Measurements from ENCODE around the gene RCBTB1.

RCBTB1 gene

GRCh38 chr13:49584771-49585182, 581 bp downstream of the RCBTB1 start:
- TF ChIP-seq, protein P1, sequence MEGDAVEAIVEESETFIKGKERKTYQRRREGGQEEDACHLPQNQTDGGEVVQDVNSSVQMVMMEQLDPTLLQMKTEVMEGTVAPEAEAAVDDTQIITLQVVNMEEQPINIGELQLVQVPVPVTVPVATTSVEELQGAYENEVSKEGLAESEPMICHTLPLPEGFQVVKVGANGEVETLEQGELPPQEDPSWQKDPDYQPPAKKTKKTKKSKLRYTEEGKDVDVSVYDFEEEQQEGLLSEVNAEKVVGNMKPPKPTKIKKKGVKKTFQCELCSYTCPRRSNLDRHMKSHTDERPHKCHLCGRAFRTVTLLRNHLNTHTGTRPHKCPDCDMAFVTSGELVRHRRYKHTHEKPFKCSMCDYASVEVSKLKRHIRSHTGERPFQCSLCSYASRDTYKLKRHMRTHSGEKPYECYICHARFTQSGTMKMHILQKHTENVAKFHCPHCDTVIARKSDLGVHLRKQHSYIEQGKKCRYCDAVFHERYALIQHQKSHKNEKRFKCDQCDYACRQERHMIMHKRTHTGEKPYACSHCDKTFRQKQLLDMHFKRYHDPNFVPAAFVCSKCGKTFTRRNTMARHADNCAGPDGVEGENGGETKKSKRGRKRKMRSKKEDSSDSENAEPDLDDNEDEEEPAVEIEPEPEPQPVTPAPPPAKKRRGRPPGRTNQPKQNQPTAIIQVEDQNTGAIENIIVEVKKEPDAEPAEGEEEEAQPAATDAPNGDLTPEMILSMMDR (IDR thresholded peaks at IDR 0.05; ENCODE audit: borderline replicate concordance, insufficient read depth, low read depth, low read length), result no peak
- H3K4me3 ChIP-seq (ENCODE audit: low read depth, low read length), result peak overlapping the region; percentile 99

- TF ChIP-seq, protein P1 (IDR thresholded peaks at IDR 0.05; ENCODE audit: borderline replicate concordance, insufficient read depth, low read depth, low read length), result no peak
Measured at GRCh38 chr13:49580980-49581680, 4.2 kb downstream of the RCBTB1 start.

GRCh38 chr13:49579501-49579900, 5.9 kb downstream of the RCBTB1 start:
- no peak overlapping the region for H3K4me3 ChIP-seq (ENCODE audit: low read depth, low read length)
- TF ChIP-seq, protein P1 (IDR thresholded peaks at IDR 0.05; ENCODE audit: borderline replicate concordance, insufficient read depth, low read depth, low read length), result no peak

More at GRCh38 chr13:49580980-49581680, 4.2 kb downstream of the RCBTB1 start:
- H3K4me3 ChIP-seq (ENCODE audit: low read depth, low read length), result no peak overlapping the region

DNA sequence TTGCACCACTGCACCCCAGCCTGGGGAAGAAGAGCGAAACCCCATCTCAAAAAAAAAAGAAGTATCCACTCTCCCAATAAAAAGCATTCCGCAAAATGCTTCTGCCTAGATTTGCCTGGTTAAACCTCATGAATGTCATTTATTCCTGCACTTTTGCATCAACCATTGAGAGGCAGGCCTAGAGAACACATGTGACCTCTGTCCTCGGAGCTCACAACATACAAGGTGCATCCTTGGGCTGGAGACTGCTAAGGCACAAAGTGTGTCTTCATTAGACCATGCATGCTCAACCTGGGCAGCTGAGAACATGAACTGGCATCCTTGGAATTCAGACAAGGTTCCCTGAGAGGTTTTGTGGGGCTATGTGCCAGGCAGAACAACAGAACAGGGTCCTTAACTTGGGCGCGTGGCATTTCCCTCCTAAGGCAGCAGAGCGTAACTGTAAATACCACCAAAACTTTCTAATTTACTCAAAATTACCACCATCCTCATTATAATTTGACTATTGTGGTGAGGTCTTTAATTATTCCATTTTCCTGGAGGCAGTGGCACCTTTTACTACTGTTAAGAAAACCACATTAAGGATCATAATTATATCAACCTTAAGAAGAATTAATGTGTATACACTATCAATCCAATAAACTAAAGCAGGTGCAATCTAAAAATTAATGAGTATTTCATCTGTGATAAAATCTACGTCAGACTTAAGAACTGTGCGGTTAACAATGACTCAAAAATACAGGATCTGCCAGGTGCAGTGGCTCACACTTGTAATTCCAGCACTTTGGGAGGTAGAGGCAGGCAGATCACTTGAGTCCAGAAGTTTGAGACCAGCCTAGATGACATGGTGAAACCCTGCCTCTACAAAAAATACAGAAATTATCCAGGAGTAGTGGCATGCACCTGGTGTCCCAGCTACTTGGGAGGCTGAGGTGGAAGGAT, 13.8 kb downstream of the RCBTB1 start:
- TF ChIP-seq, protein P1 (IDR thresholded peaks at IDR 0.05; ENCODE audit: borderline replicate concordance, insufficient read depth, low read depth, low read length), result no peak
- H3K4me3 ChIP-seq (ENCODE audit: low read depth, low read length), result no peak overlapping the region

DNA sequence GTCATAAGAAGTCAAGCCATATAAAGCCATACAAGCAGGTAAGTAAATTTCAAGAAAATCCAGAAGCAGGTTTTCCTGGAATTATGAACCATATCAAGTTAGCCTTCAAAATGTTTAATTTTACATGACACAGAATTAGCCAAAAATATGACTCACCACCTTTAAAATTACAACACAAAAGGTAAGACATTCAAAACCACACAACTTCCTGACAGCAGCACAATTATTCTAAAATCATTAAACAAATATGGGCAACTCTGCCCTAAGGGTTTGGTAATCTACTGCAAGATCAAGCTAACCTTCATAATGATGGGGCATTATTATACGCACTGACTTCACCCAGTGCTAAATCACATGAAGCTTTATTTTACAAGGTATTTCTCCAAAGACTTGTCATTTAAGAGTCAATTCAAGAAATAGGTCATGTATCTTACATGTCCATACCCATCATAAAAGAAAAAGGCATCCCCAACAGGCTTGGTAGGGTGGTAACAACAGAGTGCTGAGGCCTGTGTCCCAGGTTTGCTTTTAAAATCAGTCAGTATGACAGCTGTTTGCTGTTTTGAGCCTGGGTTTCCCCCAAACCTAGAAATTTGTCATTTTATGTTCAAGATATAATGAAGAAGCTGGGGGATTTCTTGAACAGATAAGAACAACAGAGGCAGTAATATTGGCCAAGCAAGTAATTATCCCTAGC, 15.2 kb downstream of the RCBTB1 start:
- TF ChIP-seq, protein P1 (IDR thresholded peaks at IDR 0.05; ENCODE audit: borderline replicate concordance, insufficient read depth, low read depth, low read length), result no peak
- H3K4me3 ChIP-seq (ENCODE audit: low read depth, low read length), result no peak overlapping the region

DNA sequence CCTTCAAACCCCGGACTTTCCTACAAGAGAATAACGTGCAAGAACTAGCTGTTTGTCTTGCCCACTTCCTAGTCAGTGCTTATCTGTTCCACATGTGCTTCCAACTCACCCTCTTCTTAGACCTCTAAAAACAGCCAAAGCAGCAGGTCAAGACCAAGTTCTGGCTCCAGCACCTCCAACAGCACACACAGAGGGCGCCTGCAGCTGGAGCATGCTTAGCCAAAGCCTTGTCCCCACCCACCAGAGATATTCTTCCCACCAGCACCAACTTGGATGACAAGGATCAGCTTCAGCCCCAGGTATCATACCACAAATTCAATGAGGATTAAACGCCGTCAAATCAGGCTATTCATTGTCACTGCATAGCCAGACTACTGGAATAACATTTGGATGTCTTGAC, 17.9 kb downstream of the RCBTB1 start:
- no peak overlapping the region for H3K4me3 ChIP-seq (ENCODE audit: low read depth, low read length)
- TF ChIP-seq, protein P1 (IDR thresholded peaks at IDR 0.05; ENCODE audit: borderline replicate concordance, insufficient read depth, low read depth, low read length), result no peak
